GM19035 (cell line): ENCODE results near the gene EZR.

Experiments used
- ATAC-seq: cut with Tn5 transposase; IDR thresholded peaks from one replicate; pipeline ENCODE4 v1.9.1; 2021; ENCODE audit not compliant: unreplicated experiment

EZR gene

DNA sequence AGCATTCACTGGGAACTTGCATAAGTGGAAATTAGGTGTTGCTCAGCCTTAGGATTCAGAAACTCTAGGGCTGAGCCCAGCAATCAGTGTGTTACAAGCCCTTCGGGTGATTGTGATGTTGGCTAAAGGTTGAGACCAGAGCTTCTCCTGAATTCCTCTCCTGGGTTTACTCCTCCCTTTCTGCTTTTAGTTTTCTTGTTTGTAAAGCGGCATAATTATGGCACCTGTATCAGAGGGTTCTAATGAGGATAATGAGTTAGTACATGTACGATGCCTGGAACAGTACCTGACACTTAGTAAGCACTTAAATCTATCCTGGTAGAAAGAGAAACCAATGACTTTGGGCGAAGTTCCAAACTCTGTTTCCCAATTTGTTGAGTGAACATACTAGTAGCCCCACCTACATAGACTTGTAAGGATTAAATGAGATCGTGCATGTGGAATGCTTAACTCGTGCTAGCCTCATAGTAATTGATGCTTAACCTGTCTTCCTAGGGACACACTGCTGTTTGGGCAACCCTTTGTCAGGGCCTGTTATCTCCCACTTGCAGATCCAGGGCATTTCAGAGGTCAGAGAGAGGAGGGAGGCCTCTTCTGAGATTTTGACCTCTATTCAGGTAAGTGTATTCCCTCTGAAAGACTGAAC lies 932 bp upstream of the EZR start:
- no peak for ATAC-seq

GRCh38 chr6:158818581-158819212 lies 471 bp downstream of the EZR start:
- peak; percentile 34 for ATAC-seq

DNA sequence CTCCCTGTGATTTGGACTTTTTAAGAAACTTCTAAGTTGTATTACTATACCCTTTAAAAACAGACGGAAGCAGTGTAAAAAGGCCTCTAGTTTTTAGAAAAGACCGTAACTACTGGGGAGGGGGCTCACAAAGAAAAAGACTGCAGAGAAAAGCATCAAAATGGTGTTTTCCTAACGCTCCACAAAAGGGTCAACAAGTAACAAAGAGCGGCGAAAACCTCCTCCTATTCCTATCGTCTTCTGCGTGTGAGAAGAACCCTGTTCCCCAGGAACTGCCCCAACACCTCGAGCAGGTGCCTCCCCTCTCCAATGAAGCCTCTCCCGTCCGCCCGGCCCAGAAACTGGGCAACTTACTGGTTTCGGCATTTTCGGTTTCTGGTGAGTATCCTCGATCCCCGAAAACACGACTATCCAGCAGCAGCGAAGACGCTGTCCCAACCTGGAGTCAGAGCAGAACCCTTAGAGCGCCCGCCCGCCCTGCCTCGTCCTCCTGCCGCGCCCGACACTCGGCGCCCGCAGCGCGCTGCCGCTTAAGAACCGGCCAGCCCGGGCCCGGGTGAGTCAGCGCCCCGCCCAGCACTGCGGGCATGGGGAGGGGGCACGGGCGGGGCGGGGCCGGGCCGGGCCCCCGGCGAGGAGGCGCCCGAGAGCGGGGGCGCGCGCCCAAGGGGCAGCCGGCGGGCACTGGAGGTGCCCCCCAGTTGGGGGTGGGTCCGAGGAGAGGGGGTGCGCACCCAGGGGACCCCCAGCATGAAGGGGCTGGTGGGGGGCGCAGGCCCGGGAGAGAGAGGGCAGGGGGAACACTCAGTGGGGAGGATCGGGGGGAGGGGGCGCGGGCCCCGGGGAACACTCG lies 1.2 kb downstream of the EZR start:
- ATAC-seq = peak; percentile 35

GRCh38 chr6:158816803-158817727 lies 2.1 kb downstream of the EZR start:
- ATAC-seq = no peak

GRCh38 chr6:158816329-158816728 lies 2.8 kb downstream of the EZR start:
- peak; percentile 17 for ATAC-seq

GRCh38 chr6:158815907-158816306 lies 3.3 kb downstream of the EZR start:
- no peak for ATAC-seq

- ATAC-seq = no peak
Measured at GRCh38 chr6:158815379-158815724, 3.8 kb downstream of the EZR start.

DNA sequence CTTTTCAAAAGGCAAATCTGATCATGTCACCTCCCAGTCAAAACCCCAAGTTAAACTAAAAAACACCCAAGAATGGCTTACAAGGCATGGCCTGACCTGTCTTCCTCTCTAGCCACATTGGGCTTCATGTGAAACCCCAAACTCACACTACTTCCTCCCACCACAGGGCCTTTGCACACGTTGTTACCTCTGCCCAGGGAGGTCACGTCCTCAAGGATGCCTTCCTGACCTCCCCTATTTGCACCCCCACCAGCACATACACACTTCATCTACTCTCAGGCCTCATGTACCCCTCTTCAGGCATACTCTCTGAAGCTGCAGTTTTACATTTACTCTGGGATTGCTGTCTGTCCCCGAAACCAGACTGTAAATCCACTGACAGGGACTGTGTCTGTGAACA lies 6.1 kb downstream of the EZR start:
- no peak for ATAC-seq

GRCh38 chr6:158812611-158813010 lies 6.6 kb downstream of the EZR start:
- ATAC-seq = no peak

DNA sequence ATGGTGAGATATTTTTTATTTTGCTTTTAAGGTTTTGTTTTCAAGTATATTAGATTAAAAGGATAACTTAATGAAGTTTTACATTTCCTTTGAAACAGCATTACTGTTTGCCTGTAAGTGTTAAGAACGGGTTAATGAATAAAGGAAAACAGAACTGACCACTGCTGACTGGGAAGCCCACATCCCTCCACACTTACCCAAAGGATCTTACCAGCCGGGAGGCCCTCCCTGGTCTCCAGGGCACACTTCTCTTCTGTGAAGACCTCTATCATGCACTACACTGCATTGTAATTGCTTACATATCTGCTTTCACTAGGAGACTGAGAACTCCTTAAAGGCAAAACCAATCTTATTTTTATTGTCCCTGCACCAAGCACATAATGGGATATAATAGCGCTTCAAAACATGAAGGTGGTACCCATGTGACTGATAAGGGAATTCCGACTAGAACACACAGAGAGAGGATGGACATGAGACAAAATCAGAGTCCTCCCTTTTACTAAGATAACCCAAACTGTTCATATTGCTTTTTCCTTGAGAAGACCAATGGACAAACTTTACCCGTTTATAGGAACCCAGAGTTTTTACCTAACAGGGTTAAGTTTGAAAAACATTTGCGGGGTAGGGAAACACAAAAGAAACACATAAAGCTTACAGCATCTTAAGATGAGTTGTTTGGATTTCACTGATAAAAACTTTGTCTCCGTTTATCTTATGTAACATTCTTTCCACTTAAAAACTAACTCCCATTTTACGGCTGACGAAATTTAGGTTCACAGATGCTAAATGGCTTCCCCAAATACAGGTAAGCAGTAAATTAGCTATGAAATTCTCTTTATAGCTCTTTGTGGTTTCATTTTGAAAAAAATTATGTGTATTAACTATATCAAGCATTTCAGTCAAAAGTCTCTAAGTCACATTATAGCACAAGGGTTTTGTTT lies 8.7 kb downstream of the EZR start:
- ATAC-seq = no peak

GRCh38 chr6:158808941-158809678 lies 10.1 kb downstream of the EZR start:
- ATAC-seq = peak; percentile 75

GRCh38 chr6:158808442-158808833 lies 10.7 kb downstream of the EZR start:
- no peak for ATAC-seq

GRCh38 chr6:158807515-158808441 lies 11.4 kb downstream of the EZR start:
- no peak for ATAC-seq

- ATAC-seq = no peak
Measured at GRCh38 chr6:158805698-158806377, 13.3 kb downstream of the EZR start.

- ATAC-seq = no peak
Measured at GRCh38 chr6:158804207-158804606, 15.0 kb downstream of the EZR start.

DNA sequence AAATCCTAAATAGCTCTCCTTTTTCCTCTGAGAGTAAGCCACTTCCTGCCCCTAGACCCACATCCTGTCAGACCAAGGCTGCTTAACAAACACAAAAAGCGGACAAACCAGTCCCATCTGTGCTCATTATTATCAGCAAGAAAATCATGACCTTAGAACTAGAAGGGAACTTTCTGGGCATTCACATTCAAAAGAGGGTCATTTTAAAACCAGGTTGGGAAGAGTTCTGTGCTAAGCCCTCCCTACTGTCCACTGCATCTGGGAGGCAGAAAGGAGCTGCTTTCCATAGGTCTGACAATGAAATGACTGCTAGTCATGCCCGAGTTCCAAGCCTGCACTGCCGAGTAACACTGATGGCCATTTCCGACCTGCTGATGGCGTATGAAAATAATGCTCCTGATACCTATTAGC lies 15.4 kb downstream of the EZR start:
- ATAC-seq = peak; percentile 47

DNA sequence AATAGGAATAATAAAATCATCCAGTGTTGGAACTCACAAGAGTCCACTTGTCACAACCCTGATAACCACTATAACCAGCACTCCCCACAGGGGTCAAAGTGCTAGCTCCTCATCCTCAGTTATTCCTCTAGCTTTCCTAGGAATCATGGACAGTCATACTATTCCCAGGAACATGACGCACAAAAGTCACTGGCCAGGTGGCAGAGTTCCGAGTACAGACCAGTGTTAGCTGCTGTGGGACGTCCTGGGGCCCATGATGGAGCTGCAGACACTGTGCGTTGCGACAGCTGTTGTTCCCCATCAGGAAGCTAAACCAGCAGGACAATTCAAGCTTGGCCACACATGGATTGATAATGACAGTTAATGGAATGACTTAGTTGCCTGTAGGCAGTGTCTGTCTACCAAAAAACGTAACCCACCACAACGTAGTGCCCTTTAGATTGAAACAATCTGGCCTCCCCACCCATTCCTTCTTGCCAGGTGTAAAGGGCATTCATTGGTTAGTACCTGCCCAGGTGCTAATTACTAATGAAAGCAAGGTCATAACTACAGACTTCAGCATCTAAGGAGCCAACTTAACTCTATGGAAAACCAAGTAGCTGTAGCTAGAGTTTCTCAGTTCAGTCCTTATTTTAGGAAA lies 17.4 kb downstream of the EZR start:
- no peak for ATAC-seq
